NB4 (cell line): Measurements from ENCODE around the gene LPP.

Experiments used
- POLR2A ChIP-seq: IDR thresholded peaks from 2 replicates; pipeline ENCODE4 v1.6.1; 2011; ENCODE audit warnings: mild to moderate bottlenecking; ENCODE audit not compliant: insufficient read length; ENCODE audit errors: extremely low read depth
- TF ChIP-seq, protein P1 (sequence below): IDR thresholded peaks from one replicate; pipeline ENCODE4 v1.5.1; 2012; ENCODE audit warnings: low read depth, low read length
- TF ChIP-seq, protein P2 (sequence below): IDR thresholded peaks from 2 replicates; pipeline ENCODE4 v1.6.1; 2011; ENCODE audit warnings: low read depth, low read length

DNA sequence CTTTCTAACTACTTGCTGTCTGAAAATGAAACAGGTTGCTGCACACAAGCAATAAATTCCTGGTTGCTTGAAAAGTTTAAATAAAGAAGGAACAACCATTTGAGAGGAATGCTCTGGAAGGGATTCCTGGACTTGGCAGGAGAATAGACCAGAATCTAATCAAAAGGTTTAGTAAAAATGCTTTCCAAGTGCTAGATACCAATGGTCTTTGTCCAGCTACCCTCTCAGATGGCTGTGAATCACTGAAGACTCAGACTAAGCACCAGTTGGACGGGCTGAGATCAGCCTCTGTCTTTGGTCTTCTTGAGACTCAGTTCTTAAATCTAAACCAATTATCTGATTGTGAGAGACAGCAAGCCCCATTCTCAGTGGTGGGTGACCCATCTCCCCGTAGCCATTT lies 27.7 kb upstream of the LPP start:
- TF ChIP-seq, protein P1, sequence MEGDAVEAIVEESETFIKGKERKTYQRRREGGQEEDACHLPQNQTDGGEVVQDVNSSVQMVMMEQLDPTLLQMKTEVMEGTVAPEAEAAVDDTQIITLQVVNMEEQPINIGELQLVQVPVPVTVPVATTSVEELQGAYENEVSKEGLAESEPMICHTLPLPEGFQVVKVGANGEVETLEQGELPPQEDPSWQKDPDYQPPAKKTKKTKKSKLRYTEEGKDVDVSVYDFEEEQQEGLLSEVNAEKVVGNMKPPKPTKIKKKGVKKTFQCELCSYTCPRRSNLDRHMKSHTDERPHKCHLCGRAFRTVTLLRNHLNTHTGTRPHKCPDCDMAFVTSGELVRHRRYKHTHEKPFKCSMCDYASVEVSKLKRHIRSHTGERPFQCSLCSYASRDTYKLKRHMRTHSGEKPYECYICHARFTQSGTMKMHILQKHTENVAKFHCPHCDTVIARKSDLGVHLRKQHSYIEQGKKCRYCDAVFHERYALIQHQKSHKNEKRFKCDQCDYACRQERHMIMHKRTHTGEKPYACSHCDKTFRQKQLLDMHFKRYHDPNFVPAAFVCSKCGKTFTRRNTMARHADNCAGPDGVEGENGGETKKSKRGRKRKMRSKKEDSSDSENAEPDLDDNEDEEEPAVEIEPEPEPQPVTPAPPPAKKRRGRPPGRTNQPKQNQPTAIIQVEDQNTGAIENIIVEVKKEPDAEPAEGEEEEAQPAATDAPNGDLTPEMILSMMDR: no peak
- TF ChIP-seq POLR2A: no peak
- TF ChIP-seq, protein P2, sequence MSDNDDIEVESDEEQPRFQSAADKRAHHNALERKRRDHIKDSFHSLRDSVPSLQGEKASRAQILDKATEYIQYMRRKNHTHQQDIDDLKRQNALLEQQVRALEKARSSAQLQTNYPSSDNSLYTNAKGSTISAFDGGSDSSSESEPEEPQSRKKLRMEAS: no peak
